Skin of body (tissue), 2 donors: ENCODE measurements around the gene FCF1. TPM values are rescaled to one million over a fixed set of nuclear protein-coding genes. Genes with fewer than 3 reads are reported as not detected.
A peak's percentile ranks its signal among the peaks of the same experiment; 100 is the strongest.
"Not testable (repeated sequence)": the region's sequence is repeated elsewhere in the genome, so short reads cannot be mapped to it uniquely, and the experiment has no call there.

Experiments used
- DNase-seq: peaks from one replicate; lab custom pipeline; 2025; lab: John Stamatoyannopoulos, UW
- total RNA-seq: library from RNA; depleted of rRNA; stranded (reverse); fragments of >200 nt; gene quantifications from one replicate; pipeline ENCODE4 v1.2.3, GENCODE V29; 2014

The FCF1 gene
- total RNA-seq, 1 donor from 2014 or later = 19.1 TPM

DNA sequence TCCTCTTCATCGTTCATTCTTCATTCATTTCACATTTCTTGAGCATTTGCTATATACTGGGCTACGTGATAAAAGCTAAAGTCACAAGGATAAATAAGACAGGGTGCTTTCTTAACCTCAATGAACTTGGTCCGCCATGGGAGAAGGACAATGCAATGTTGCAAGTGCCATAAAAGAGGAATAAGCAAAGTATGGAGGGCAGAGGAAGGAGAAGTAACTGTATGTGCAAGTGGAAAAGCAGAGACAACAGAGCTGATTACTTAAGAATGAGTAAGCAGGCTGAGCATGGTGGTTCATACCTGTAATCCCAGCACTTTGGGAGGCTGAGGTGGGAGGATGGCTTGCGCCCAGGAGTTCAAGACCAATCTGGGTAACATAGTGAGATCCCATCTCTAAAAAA, 14.5 kb upstream of the FCF1 start:
- no peak for DNase-seq

GRCh38 chr14:74702293-74702692, 10.7 kb upstream of the FCF1 start:
- no peak for DNase-seq

GRCh38 chr14:74703043-74703442, 9.9 kb upstream of the FCF1 start:
- no peak for DNase-seq

- no peak for DNase-seq
These were observed 8.3 kb upstream of the FCF1 start for GRCh38 chr14:74704656-74705055.

DNA sequence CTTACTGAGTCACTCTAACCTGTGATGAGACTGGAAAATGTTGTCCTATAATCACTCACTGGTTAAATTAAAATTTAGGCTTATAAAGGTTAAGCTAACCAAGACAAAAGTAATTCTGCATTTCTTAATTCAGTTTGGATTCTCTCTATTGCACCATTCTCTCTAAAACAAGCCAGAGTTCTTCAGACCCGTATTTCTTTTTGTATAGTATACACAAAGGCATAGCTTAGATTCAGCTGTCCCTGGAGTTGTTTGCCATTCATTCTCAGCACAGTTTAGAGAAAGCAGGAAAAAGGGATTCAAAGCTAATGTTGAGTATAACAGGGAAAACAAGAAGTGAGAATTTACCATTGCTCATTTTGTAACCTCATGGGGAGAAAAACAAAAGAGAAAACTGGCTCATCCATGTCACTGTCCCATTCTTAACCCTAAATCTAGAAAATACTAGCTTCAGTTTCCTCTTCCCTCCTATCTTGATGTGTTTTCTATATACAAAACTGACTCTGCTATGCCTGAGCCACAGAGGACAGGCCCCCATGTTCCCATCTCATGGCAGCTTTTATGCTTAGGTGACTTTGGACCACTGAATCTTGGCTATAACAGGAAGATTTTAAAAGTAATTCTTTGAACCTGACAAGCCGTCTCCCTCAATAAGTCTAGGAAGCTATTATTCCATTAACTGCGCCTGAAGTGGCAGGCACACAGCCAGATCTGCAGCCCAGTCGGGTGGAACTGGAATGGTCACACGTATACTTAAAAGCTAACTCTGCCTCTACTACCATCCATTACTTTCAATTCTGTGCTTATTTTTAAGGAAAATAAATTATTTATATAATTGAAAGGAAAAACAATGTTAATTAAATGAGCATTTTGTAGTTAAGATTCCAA, 7.1 kb upstream of the FCF1 start:
- DNase-seq = no peak

GRCh38 chr14:74710480-74710879, 2.5 kb upstream of the FCF1 start:
- no peak for DNase-seq

DNA sequence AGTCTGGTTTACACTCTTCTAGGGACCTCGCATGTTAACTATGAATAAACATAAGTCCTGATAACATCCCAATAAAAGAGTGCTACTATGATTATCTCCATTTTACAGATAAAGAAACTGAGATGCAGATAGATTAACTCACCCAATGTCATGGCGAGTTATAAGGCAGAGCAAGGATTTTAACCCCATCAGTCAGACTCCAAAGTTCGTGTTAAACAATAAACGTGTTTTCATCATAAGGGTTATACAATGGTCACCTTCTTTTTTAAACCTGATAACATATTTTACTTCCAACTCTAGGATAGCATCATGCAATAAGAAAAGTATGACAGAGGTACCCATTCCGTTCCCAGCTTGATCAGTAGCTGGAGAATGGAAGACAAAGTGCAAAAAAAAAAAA, 1.3 kb upstream of the FCF1 start:
- DNase-seq = no peak

DNA sequence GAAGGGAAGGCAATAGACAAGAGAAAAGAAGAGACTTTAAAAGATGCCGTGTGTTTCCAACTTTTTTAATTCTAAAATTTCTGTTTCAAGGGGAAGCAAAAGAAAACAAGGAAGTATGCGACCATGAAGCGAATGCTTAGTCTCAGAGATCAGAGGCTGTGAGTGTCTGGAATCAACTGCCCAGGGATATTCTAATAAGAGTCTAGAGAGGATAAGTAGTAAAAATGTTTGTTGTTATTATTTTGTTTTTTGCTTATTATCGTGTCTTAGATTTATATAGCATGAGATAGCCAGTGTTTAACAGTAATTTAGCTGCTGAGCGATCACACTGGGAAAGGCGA, 421 bp downstream of the FCF1 start:
- no peak for DNase-seq

DNA sequence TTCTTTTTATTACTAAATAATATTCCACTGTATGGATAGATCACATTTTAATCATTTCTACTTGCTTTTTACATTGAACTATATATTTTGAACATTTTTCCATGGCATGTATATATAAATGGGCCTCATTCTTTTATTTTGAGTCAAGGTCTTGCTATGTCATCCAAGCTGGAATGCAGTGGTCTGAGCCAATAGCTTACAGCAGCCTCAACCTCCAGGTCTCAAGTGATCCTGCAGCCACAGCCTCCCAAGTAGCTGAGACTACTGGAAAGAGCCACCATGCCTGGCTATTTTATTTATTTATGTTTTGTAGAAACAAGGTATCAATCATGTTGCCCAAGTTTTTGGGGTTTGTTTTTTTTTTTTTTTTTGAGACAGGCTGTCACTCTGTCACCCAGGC, 7.6 kb downstream of the FCF1 start:
- DNase-seq = no peak

DNA sequence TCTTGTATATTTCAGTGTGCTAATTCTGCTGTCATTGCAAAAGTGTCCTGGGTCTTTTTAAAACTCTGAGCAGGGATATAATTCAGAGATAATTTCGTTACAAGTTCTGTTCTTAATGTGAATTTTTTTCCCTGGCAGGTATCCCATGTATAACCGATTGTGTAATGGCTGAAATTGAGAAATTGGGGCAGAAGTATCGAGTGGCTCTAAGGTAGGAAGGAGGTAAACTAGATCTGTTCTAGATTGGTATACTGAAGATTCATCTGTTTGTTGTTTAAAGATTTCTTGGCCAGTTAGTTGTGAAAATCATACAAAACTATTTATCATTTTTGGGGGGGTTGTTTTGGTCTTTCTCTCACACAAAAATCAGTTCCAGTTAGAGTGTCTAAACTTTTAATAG, 10.2 kb downstream of the FCF1 start:
- no peak for DNase-seq

DNA sequence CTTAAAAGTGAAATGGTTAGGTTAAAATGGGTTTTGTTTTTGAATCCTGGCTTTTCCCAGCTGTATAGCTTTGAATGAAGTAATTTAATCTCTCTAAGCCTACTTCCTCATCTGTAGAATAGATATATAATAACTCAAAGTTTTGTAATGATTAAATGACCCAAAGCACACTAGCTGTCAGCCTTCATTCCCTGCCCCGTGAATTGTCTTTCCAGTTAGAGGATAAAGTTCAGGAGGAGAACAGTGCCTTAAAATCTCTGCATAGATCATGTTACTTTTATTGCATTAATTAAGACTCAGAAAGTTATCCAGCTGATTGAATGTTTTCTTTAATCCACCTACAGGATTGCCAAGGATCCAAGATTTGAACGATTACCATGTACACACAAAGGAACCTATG, 19.4 kb downstream of the FCF1 start:
- no peak for DNase-seq

GRCh38 chr14:74733221-74733620, 20.3 kb downstream of the FCF1 start:
- DNase-seq = no peak

DNA sequence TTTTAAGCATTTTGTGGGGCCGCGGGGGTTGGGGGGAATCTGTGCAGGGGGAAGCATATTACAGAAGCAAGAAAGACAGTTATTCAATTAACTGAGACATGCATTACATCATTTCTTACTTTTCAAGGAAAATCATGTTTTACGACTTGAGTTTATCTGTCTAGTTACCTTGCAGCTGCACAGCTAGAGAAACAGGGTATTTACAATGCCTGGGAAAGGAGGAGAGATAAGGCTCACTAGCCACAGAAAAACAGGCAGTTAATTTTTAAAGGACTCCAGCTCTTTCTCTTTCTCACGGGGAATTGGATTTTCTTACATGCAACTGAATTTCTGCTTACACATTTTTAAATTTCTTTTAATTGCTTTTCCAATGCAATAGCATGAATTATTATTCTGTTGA, 22.2 kb downstream of the FCF1 start:
- no peak for DNase-seq

- no peak for DNase-seq
These were observed 24.9 kb downstream of the FCF1 start for GRCh38 chr14:74737753-74738325.

GRCh38 chr14:74739293-74740030, 26.5 kb downstream of the FCF1 start:
- DNase-seq = no peak

DNA sequence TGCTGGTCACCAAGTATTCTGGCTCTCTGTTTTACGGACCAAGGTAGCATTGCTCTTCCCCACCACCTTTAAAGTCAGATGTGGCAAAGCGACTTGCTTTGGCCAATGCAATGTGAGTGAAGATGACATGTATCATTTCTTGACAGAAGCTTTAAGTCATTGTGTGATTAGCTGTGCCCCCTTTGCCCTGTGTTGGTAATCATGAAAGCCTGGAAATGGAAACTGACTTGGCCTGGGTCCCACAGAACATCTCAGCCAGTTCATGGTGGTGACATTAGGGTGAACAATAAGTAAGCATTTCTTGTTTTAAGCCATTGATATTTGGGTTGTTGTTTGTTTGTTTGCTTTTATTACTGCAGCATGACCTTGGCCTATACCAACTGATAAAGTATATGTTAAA, 34.3 kb downstream of the FCF1 start:
- no peak for DNase-seq

DNA sequence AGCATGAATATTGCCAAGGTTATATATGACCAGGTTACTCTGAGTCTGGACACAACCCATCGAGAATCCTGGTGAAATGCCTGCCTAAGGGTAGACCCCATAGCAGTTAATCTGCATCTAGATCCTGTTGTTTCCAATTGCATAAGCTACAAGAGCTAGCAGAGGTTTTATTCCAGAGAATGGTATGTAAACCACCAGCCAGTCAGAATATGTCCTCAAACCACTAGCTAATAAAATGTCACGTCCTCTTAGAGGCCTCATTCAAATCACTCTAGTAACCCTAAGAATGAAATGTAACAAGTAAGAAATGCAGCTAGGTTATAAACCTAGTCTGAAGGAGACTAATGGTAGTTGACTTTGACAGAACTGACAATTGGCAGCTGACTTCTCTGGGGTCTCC, 41.2 kb downstream of the FCF1 start:
- DNase-seq = no peak

DNA sequence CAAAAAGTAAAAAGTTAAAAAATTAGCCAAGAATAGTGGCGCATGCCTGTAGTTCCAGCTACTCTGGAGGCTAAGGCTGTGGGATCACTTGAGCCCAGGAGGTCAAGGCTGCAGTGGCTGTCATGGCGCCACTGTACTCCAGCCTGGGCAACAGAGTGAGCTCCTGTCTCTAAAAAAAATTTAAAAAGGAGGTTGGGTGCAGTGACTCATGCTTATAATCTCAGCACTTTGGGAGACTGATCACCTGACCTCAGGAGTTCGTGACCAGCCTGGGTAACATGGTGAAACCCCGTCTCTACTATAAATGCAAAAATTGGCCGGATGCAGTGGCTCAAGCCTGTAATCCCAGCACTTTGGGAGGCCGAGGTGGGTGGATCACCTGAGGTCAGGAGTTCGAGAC, 42.0 kb downstream of the FCF1 start:
- no peak for DNase-seq

DNA sequence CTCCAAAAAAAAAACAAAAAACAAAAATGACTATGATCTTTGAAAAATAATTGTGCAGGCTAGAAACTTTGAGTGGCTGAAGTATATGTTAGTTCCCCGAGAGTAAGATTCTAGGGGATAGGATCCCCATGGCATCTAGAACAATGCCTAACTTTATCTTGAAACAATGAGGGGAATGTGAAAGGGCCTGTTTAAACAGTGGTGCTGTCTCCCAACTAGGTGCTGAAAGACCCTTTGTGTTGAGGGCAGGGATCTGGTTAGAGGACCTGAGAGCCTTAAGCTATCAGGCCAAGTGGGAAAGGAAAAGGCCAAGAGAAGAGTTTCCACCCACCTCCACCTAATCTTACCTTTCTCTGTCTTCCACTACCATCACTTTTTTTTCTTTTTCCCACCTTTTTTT, 43.4 kb downstream of the FCF1 start:
- DNase-seq = no peak

DNA sequence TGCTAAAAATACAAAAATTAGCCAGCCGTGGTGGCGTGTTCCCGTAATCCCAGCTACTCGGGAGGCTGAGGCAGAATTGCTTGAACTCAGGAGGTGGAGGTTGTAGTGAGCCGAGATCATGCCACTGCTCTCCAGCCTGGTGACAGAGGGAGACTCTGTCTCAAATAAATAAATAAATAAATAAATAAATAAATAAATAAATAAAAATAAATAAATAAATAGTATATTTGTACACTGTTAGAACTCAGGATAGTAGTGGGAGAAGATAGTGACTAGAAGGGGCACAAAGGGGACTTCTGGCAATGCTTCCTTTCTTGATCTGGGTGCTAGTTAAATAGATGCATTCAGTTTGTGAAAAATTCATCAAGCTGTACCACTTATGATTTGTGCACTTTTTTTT, 45.6 kb downstream of the FCF1 start:
- DNase-seq = not testable (repeated sequence)

GRCh38 chr14:74762917-74763802, 50.2 kb downstream of the FCF1 start, which contains the start of gene YLPM1:
YLPM1 (plus strand) TSS chr14:74763316; CDS start chr14:74763490, 174 bp downstream.
- DNase-seq = peak; percentile 97
